Stimulated activated CD4-positive, alpha-beta T cell treated with anti-CD3 and anti-CD28 coated beads, Interleukin-1b, Interleukin-23, amount 100 ng/mL, for 4 hours (primary cell): ENCODE measurements around the gene C10orf143.

ENCODE experiments used
- DNase-seq, 2 donors: peaks; one replicate each; pipeline ENCODE4 v3.0.0-alpha.2; 2020; ENCODE audit warnings: low read depth in 2 of 2

The C10orf143 gene

DNA sequence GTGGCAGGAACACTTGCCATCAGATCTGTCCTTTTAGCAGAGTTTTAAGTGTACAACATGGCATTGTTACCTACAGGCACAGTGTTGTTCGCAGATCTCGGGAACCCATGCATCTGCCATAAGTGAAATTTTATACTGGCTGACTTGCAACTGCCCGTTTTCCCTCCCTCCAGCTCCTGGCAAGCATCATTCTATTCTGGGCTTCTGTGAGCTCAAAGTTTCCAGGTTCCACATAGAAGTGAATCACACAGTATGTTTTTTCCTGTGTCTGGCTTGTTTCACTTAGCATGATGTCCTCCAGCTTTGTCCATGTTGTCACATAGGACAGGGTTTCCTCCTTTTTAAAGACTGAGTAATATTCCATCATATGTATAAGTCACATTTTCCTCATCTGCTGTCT is 56.6 kb downstream of the C10orf143 start:
- DNase-seq: no peak

DNA sequence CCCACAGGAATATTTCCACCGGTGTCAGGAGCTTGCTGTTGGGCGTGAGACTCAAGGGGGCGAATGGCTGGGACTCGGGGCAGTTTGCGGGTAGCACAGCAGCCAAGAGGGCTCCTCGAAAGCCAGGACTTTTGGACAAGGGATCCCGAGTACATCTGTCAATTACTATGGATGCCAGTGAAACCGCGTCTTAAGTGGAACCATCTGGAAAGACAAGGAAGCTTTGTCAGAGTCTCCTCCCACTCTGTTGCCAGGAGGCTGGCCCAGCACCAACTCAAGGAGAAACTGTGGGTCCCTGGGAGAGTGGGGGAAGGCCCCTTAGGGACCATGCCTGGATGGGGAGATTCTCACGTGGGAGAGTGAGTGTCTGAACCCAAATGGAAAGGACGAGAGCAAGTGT is 57.1 kb downstream of the C10orf143 start:
- DNase-seq: no peak

DNA sequence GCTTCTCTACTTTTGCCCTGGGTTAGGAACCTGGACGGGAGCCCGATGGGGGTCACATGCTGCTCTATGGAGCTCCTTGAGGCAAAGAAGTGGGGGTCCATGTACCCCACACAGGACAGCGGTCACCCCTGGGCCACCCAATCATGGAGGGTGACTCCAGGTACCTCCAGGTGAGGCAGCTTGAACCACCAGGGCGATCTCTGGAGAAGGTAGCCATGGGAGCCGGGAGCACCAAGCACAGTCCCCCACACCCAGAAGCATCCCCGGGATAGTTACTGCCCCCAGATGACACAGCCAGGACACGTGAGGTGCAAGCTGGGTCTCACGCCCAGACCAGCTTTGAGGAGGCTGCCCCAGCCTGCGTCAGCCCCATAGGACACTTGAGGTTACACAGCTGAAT is 58.4 kb downstream of the C10orf143 start:
- DNase-seq: no peak

DNA sequence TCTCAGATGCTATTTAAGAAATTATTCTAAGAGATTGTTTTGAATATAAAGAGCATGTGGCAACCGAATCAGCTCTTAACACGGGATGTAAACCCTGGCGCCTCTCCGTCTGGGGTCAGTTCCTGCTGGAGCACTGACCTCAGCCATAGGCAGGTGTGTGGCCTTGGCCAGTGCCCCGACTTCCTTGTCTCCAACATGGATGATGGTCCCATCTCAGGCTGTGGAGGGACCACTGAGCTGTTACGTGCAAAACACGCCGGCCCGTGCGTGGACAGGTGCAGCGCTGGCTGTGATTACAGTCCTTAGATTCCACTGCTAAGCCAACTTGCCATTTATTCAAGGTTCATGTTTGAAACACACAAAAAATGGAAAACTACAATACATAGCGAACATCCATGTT is 59.9 kb downstream of the C10orf143 start:
- DNase-seq: no peak

DNA sequence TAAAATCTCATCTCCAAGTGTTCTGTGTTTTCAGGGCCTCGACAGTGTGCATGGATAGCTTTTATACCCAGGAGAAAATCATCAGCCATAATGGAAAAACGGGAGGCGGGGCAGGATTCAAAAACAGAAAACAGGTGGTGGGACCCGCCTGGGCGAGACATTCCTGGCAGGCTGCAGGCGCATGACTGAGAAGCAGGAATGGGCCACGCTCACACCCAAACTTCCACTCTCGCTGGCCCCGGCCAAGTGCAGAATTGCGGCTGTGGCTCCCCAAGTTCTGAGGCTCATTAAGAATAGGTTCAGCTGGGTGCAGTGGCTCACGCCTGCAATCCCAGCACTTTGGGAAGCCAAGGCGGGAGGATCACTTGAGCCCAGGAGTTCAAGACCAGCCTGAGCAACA is 60.6 kb downstream of the C10orf143 start:
- no peak for DNase-seq

DNA sequence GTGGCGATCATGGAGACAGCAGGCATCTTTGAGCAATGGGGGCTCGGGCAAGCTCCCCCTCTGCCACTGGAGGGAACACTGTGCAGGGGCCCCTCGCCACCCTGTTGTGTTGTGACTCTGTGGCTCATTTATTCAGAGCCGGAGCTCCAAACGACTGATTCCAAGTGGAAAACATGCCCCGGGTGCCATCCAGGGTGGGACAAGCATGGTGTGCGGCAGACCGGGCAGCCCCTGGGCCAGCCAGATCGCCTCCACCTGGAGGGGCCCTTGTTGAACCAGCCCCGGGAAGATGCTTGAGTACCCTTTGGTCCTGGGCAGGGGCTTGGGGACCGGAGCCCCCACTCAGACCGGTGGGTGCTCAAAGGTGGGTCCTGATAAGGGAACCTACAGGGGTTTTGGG is 61.4 kb downstream of the C10orf143 start:
- no peak for DNase-seq

DNA sequence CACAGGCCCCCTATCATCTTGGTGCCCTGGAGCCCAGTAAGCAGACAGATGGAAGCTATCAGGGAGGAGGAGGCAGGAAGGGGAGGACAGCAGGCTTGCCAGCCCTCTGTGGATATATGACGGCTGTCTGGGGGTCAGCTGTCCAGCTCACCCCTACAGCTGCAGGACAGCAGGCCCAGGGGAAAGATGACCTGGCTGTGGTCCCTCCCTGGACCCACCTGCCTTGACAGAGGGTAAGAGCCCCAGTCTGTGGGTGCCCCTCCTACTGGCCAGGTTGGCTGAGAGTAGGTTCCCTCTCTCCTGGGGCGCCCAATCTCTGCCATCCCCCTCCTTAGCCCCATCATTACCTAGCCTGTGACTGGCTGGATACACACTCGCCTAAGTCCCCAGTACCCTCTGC is 62.5 kb downstream of the C10orf143 start:
- no peak for DNase-seq

DNA sequence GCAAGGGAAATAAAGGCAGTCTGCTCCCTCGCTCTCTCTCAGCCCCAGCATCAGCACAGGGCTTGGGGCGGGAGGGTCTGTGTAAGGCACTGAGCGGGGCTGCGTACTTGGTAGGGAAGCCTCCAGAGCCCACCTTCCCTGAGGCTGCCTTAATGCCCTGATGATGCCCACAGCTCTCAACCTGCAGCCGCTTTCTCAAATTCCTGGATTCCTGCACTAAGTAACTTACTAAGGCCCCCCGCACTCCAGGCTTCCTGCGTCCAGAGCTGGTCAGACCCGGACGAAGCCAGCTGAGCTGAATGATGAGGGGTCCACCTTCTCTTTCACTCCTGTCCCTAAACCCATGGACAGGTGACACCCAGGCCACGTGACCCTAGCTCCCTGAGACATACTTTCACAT is 63.3 kb downstream of the C10orf143 start:
- no peak for DNase-seq

DNA sequence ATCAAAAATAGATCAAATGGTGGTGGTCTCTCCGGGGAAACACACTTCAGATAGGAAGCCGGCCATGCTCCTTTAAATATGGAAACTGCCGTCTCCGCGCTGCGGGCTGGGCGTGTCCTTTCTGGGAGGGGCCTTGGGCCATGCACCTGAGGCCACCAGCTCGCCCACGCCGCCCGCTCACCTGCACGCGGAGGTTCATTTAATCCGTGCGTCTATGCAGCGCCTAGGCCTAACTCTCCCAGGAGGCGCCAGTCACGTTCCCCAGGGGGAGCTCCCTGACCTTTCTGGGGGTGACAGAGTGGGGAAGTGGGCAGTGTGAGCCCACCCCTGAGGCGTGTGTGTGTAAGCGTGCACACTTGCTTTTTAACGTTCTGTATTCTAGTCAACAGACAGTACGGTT is 64.0 kb downstream of the C10orf143 start:
- no peak for DNase-seq

DNA sequence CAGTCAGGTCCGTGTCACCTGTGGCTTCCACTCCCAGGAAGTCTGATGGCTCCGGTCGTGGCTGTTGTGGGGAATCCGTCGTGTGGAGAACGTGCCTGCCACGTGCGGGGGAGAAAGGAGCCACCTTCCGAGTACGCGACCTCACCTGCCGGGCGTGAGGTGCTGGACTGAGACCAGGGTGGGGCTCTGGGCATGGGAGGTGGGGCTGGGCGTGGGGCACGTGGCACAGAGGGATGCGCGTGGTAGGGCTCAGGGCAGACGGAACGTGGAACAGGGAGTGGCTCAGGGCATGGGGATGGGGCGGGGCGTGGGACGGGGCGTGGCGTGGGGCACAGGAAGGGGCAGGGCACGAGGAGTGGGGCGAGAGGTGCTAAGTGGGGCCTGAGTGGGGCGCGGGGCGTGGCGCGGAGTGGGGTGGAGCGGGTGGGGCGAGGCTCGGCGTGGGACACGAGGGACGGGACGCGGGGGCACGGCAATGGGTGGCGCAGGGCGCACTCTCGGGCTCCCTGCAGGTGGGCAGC is 64.8 kb downstream of the C10orf143 start:
- no peak for DNase-seq

DNA sequence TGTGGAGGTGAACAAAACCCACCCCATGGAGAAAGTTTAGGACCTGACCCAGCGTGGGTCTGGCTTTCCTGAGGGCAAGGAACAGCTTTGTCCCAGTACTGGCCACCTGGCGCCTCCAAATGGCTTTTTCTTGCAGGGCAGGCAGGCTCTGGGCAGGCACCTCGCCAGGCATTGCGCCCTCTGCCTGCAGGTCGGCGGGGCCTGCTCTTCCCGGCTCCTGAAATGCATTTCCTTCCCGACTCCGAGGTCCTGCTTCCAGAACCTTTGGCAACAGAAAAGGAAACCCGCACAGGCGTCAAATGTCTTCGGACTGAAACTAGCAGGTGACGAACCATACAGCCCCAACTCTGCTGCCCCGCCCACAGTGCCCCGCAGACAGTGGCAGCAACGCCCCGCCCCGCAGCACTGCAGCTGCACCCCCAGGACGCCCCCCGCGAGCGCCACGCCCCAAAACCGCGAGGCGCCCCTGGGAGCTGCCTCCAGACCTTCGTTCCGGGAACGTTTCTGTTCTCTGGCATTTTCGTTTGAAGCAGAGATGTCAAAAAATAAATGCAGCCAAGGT is 65.5 kb downstream of the C10orf143 start:
- no peak for DNase-seq

DNA sequence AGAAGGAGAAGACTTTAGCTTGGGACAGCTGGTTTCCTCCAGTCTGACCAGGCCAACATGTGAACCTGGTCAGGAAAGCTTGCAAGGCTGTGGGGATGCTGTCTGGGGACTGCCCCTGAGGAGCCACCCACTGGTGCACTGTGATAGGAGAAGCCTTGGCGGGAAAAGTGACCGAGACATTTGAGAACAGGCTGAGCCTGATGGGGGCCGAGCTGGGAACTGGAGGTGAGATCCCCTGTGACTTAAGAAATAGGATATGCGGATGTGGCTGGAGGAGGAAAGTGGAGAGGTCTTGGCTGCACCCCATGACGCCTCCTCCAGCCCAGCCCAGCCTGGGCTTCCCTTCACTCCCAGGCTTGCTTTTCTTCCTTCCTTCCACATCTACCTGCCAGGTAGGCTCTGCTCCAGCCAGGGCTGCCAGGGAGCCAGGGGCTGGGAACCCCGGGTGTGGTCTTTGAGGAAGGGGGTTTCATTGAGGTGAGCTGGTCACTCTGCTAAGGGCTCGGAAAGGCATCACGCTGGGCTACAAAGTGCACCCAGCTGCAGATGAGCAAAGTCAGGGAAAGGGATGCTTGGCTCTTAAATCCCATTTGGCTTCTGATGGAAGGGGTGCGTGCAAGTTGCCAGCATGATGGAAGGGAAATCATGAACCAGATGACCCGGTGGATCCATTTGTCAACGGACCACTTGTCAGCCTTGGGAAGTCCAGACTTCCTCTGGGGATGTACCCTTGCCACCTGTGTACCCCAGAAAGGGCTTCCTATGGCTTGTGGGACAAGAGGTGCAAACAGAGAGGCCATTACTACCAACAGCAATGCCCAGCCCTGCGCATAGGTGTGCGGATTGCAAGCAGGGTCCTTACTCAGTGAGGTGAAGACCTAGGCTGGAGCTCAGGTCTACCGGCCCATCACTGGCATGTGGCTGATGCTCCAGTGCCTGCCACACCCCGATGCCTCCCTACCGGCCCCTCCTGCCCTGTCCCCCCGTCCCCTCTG is 66.3 kb downstream of the C10orf143 start:
- DNase-seq: no peak

DNA sequence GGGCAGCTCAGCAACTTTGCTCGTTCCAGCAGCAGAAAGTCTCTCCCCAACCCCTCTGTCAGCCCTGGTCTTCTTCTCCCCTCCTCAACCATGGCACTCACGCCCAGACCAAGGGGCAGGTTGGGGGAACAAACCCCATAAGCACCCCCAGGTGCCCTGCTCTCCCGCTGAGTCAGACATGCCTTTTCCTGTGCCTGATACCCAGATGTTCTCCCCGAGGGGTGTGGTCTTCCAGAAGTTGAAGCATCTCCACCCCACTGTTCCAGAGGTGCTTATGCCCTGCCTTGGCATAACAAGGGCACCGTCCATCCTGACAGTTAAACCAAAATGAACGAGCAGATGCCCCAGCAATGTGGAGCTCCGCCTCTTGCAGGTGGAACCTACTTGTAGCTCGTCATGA is 67.1 kb downstream of the C10orf143 start:
- DNase-seq: no peak

DNA sequence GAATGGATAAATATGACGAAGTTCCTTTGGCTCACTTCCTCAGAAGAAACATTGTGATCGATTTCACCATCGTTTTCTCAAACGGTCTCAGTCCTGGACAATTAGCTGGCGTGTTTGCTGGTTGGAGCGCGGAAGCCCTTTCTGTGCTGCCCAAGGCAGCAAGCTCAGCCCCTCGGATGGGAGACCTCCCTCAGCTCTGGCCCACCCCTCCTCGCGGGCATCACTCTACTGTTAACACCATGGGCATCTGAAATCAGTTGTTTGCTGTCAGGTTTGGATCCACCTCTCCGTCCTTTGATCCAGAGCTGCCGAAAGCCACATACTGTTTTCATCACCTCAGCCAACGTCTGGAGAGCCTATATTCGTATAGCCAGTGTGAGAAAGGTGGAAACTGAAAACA is 68.2 kb downstream of the C10orf143 start:
- no peak for DNase-seq

DNA sequence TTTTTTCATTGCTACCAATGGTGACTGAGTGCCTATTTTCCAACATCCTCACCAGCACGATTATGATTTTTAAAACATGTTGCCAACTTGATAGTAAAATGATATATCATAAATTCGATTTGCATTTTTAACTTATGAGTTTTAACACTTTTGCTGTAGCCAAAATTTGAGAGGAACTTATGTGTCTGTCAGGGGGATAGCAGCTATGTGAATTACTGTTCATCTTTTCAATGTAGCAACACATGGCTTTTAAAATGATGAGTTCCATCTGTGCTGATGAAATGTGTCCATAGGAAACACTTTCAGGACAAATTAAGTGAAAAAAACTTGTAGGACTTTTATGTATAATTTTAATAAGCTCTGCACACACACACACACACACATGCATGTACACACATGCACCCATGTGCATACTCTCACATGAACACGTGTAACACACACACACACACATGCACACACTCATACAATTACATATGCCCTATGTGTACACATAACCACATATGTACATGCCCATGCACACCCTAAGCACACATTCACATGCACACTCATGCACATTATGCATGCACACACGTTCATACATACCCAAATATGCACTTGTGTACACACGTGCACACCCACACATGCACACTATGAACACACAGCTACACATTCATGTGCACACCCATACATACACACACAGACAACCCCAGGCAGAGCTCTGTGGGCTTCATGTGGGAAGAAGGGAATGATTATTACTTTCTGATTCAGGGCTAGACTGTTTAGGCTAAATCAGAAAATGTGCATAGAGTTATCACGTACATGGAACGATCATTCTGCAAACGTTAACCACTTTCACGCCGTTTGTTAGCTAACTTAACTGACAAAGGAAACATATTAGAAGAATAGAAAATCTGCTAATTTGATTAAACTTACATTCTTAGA is 68.9 kb downstream of the C10orf143 start:
- DNase-seq: no peak

DNA sequence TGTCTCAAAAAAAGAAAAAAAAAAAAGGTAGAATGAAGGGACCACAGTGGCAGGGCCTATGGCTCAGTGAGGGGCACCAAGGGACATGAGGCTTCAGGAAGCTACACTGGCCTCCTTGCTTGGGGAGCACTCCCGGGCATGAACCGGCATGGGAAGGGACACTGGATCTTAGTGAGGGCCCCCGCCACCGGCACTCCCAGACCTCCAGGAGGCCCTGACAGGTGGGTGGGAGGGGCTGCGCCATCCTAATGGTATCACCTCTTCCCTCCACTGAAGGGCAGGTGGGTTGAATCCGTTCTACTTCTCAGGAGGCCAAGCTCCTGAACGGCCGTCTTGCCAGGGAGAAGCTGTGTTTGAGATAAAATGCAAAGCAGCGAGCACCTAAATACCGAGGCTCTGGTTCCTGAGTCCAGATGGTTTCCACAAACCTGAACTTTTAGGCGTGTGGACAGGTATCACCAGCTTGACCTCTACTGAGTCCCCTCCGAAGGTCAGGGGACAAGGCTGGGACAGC is 69.8 kb downstream of the C10orf143 start:
- no peak for DNase-seq

DNA sequence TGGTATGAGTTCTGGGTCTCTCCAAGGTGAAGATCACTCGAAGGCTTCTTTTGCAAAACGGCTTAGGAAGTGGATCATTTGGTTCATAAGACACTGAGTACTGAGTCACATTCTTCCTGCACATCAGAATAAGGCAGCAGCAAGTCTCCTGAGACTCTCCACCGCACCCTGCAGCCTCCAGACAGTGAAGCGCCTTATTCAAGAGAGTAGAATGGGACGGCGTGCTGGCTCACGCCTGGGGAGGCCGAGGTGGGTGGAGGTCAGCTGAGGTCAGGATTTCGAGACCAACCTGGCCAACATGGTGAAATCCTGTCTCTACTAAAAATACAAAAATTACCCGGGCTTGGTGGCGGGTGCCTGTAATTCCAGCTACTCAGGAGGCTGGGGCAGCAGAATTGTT is 70.3 kb downstream of the C10orf143 start:
- no peak for DNase-seq

DNA sequence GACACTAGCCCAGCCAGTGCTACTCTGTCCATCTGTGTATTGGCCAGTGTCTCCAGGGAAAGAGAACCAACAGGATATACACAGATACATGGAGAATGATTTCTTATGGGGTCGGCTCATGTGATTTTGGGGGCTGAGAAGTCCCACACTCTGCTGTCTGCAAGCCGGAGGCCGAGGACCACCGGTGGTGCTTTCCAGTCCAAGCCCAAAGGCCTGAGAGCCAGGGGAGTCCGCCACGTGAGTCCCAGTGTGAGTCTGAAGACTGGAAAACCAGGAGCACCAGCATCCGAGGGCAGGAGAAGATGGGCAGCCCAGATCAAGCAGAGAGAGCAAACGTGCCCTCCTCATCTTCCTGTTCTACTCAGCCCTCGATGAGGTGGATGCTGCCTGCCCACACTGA is 71.5 kb downstream of the C10orf143 start:
- no peak for DNase-seq

DNA sequence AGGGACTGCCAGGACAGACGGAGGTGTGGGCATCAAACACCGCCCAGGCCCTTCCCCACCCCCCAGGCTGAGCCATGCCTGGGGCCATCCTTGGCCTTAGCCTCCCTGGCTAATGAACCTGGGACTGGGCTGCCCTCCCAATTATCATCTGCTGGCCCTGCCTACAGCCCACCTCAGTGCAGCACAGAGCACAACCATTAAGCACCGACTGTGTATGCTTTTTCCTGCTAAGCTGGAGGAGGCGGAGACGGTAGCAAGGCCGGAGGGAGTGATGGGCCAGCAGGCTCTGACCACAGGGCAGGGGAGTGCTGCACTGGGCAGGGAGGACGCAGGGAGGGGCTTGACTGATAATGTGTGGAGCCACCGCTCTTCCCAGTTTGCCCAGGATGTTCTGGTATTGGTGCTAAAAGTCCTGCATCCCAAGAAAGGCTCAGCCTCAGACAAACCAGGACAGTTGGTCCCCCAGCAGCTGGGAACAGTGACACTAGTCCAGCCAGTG is 72.0 kb downstream of the C10orf143 start:
- no peak for DNase-seq

DNA sequence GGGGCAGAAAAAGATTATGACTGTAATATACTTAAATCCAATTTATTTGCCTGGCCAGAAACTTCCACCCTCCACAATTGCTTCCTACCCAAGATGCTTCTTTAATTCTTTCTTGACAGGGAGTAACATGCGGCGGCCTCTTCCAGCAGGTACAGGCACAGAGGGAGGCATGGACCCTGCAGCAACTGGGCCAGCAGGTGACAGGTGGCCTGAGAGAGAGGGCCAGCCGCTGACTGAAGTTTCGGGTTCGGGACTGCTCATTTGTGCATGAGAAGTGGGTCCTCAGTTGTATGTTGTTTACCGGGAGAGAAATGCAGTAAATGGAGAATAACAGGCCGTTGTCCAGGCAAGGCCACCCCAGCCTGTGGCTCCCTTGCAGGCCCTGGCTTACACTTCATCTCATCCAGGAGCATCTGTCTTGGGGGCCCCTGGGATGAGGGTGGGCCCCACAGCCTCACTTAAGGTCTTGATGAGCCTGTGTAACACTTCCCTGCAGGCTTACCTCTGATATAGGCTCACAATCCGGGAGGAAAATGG is 72.5 kb downstream of the C10orf143 start:
- no peak for DNase-seq

DNA sequence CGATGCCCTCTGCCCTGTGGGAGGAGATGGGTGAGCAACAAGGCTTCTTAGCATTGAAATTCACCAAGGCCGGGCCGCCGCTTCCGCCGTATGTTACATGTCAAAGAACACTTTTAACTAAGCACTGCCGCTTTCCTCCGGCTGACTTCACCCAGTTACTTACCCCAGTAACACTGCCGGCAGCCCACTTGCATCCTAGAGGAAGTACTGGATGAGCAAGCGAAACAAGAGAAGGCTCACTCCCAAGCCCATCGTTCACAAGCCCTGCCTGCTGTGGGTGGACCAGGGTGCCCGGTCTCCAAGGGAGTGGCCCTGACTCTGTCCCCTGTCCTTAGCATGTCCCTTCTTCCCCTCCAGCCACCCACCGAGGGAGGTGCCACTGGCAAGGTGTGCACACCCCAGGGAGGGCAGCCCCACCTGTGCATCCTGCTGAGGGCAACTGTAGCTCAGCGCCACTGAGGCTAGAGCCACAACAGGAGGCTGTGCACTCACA is 73.4 kb downstream of the C10orf143 start:
- DNase-seq: no peak
